ENCODE measurements around the gene PRM1. TPM values are rescaled to one million over a fixed set of nuclear protein-coding genes. Genes with fewer than 3 reads are reported as not detected.

Gene PRM1
- total RNA-seq, 1 donor from 2014 or later = not detected

DNA sequence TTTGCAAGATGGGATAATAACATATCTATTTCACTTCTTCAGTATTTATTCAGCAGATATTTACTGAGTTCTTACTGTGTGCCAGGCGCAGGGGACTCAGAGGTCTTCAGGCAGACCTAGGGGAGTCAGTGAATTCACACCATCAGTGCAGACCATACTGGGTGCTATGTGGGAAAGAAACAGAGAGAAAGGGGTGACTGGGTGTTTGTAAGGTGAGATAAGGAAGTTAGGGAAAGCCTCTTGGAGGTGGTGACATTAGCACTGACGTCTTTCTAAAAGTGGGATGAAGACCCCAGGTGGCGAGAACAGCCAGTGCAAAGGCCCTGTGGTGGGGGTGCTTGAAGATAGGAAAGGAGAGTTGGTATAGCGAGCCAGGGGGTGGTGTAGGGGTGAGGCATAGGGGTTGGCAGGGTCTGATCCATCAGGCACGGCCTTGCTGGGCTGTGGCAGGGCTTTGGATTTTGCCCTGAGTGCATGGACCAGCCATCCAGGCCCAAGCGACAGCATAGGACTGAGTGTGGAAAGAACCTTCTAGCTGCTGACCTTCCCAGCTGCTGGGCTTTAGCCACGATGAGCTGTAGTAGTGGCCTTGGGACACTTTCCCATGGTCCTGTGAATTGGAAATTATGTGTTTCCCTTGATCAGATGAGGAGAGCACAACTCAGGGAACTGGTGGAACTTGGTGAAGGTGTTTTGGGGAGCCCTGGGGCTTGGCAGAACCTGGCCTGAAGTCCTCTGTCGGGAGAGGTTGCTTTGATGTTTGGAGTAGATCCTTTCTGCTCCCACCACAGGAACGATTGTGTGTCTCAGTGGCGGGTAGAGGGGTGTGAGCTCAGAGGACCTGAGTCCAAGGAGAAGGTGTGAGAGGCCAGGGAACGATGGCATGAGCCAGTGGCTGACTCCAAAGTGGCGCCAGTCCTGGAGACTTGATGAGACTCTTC, 21.2 kb downstream of the PRM1 start:
- TF ChIP-seq, protein P1, sequence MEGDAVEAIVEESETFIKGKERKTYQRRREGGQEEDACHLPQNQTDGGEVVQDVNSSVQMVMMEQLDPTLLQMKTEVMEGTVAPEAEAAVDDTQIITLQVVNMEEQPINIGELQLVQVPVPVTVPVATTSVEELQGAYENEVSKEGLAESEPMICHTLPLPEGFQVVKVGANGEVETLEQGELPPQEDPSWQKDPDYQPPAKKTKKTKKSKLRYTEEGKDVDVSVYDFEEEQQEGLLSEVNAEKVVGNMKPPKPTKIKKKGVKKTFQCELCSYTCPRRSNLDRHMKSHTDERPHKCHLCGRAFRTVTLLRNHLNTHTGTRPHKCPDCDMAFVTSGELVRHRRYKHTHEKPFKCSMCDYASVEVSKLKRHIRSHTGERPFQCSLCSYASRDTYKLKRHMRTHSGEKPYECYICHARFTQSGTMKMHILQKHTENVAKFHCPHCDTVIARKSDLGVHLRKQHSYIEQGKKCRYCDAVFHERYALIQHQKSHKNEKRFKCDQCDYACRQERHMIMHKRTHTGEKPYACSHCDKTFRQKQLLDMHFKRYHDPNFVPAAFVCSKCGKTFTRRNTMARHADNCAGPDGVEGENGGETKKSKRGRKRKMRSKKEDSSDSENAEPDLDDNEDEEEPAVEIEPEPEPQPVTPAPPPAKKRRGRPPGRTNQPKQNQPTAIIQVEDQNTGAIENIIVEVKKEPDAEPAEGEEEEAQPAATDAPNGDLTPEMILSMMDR (IDR thresholded peaks at IDR 0.05; ENCODE audit: insufficient read depth, low read length, severe bottlenecking) = no peak
- H3K4me3 ChIP-seq (ENCODE audit: low read depth, low read length) = no peak overlapping the region

GRCh38 chr16:11258553-11259492, 22.3 kb downstream of the PRM1 start:
- no peak overlapping the region for H3K4me3 ChIP-seq (ENCODE audit: low read depth, low read length)
- no peak for DNase-seq (ENCODE audit: low read depth)

More for the DNA sequence above, 21.2 kb downstream of the PRM1 start:
- no peaks in the 10 kb centered on the region for H3K36me3 ChIP-seq (ENCODE audit: control insufficient read depth, insufficient read depth, low read length)
- H3K27me3 ChIP-seq (ENCODE audit: control insufficient read depth, insufficient read depth, low read length) = peaks cover 2% of the 10 kb centered on the region
- DNase-seq (ENCODE audit: low read depth) (no peak), FAIRE-seq (peak; percentile 47)

DNA sequence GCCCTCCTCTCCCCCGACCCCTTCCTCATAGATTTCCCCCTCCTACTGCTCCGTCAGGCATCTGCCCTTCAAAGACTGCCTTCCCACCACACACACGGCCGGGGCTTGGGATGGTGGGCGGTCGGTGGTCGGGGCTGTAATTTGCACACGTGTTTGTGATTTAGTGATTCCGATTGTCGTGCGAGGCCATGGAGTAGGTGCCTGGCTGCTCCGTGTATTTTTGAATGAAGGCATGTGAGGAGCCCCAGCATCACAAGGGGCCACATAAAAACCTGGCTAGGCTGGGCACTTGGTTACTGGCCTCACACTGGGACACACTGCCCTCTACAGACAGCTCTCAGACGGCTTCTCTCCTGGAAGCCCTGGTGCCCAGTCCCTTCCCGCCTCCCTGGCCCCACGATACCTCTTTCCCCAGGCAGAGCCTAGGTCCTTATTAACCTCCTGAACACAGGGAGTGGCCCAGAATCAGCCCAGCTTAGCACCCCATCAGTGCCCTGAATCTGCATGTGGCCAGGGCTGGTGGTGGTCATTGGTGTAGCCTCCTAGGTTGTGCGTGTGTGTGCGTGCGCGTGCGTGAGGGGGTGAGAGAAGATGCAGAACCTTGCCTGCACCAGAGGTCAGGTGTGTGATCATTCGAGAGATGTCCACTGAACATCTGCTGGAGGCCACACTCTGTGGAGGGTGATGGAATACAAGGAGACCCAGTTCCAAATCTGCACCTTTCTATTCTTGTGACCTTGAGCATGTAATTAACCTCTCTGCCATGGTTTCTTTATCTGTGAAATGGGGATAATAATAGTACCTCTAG, 23.8 kb downstream of the PRM1 start:
- DNase-seq (ENCODE audit: low read depth) (peak; percentile 78), FAIRE-seq (no peak)
- Histone ChIP-seq H3K4me3 (ENCODE audit: low read depth, low read length) (peak overlapping the region; percentile 70), H3K36me3 (ENCODE audit: control insufficient read depth, insufficient read depth, low read length) (no peaks in the 10 kb centered on the region), H3K27me3 (ENCODE audit: control insufficient read depth, insufficient read depth, low read length) (no peaks in the 10 kb centered on the region)
- TF ChIP-seq, protein P1 (IDR thresholded peaks at IDR 0.05; ENCODE audit: insufficient read depth, low read length, severe bottlenecking) = peak; percentile 96

More at GRCh38 chr16:11258553-11259492, 22.3 kb downstream of the PRM1 start:
- FAIRE-seq = no peak
- no peaks in the 10 kb centered on the region for H3K36me3 ChIP-seq (ENCODE audit: control insufficient read depth, insufficient read depth, low read length)
- TF ChIP-seq, protein P1 (IDR thresholded peaks at IDR 0.05; ENCODE audit: insufficient read depth, low read length, severe bottlenecking) = no peak
- no peaks in the 10 kb centered on the region for H3K27me3 ChIP-seq (ENCODE audit: control insufficient read depth, insufficient read depth, low read length)

DNA sequence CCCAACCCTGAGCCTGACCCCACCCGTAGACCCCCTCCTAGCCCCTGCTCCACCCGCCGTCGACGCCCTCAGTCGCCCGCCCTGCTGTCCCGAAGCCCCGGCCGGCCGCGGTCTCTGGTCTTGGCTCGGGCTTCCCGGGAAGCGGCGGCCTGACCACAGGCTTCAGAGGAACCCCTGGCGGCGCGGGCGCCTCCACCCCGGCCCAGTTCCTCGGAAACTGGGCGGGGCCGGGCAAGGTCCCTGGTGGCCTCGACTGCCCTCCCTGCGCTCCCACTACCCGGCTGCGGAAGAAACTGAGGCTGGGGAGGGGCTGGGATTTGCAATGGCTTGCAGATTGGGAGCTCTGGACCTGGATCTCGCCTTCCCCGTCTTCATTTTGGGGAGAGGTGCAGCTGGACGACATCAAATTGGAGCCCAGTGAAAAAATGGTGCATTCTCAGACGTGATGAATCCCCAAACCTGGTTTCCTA, 24.4 kb downstream of the PRM1 start:
- H3K36me3 ChIP-seq (ENCODE audit: control insufficient read depth, insufficient read depth, low read length) = no peaks in the 10 kb centered on the region
- peak overlapping the region; percentile 70 for H3K4me3 ChIP-seq (ENCODE audit: low read depth, low read length)
- FAIRE-seq = no peak
- TF ChIP-seq, protein P1 (IDR thresholded peaks at IDR 0.05; ENCODE audit: insufficient read depth, low read length, severe bottlenecking) = no peak
- no peak for DNase-seq (ENCODE audit: low read depth)
- no peaks in the 10 kb centered on the region for H3K27me3 ChIP-seq (ENCODE audit: control insufficient read depth, insufficient read depth, low read length)

Measured in bronchial epithelial cell (primary cell).